SU-DHL-6 (cell line): ENCODE data around the gene LGALS9.

Experiments
- H2AFZ ChIP-seq: fragments of 200-600 bp; sonication (generic); 2 replicates; pipeline ENCODE4 v1.6.1; 2014; ENCODE audit warnings: low read depth, mild to moderate bottlenecking, moderate library complexity, mixed read lengths, antibody characterized with exemption, low read length; ENCODE audit not compliant: severe bottlenecking
- H3F3A ChIP-seq: fragments of 200-600 bp; shearing (Covaris generic); 2 replicates; pipeline ENCODE4 v1.6.0; 2016; ENCODE audit warnings: antibody characterized with exemption, mild to moderate bottlenecking; ENCODE audit not compliant: insufficient read depth
- H3K27ac ChIP-seq: fragments of 200-600 bp; sonication (generic); 2 replicates; pipeline ENCODE4 v1.5.1; 2016; ENCODE audit warnings: low read depth, mild to moderate bottlenecking, low read length, moderate library complexity, mixed read lengths
- H3K27me3 ChIP-seq: fragments of 200-600 bp; sonication (generic), shearing (Covaris generic); 2 replicates; pipeline ENCODE4 v1.6.0; 2014; ENCODE audit warnings: mild to moderate bottlenecking, low read length
- H3K36me3 ChIP-seq: fragments of 200-600 bp; sonication (generic); 2 replicates; pipeline ENCODE4 v1.6.1; 2014; ENCODE audit warnings: mild to moderate bottlenecking, low read length, mixed read lengths
- H3K4me2 ChIP-seq: fragments of 300-600, 200-600 bp; shearing (Covaris generic), sonication (generic); 2 replicates; pipeline ENCODE4 v1.6.0; 2014; ENCODE audit warnings: low read length, low read depth, mild to moderate bottlenecking; ENCODE audit not compliant: poor library complexity, severe bottlenecking
- H3K4me3 ChIP-seq: fragments of 200-600 bp; sonication (generic); 2 replicates; pipeline ENCODE4 v1.5.1; 2014; ENCODE audit warnings: antibody characterized with exemption, low read length, mild to moderate bottlenecking, mixed read lengths; ENCODE audit not compliant: insufficient read depth, poor library complexity, severe bottlenecking
- H3K79me2 ChIP-seq: fragments of 200-600 bp; sonication (generic); 2 replicates; pipeline ENCODE4 v1.6.1; 2014; ENCODE audit warnings: mild to moderate bottlenecking, low read length, moderate library complexity; ENCODE audit not compliant: insufficient read depth
- H3K9ac ChIP-seq: fragments of 200-600 bp; sonication (generic); 2 replicates; pipeline ENCODE4 v1.7.0; 2014; ENCODE audit warnings: mild to moderate bottlenecking, low read length
- H3K9me2 ChIP-seq: fragments of 200-600 bp; sonication (generic); replicated peaks from 2 replicates; pipeline ENCODE4 v1.6.1; 2014; ENCODE audit warnings: low read length; ENCODE audit not compliant: insufficient read depth
- H3K9me3 ChIP-seq: fragments of 200-600 bp; sonication (generic); 2 replicates; pipeline ENCODE4 v1.6.1; 2014; ENCODE audit warnings: low read length, mixed read lengths; ENCODE audit not compliant: insufficient read depth
- H4K20me1 ChIP-seq: fragments of 200-600 bp; sonication (generic); 2 replicates; pipeline ENCODE4 v1.6.1; 2014; ENCODE audit warnings: low read depth, mild to moderate bottlenecking, antibody characterized with exemption, low read length, moderate library complexity, mixed read lengths
- CTCF ChIP-seq: fragments of 200-600 bp; sonication (generic); IDR thresholded peaks from one replicate; pipeline ENCODE4 v1.5.1; 2017; ENCODE audit warnings: antibody characterized with exemption, mild to moderate bottlenecking, low read length, moderate library complexity; ENCODE audit not compliant: insufficient read depth, poor library complexity, severe bottlenecking
- EZH2phosphoT487 ChIP-seq: fragments of 200-600 bp; sonication (generic), shearing (Covaris generic); conservative IDR thresholded peaks from 2 replicates; pipeline ENCODE4 v1.6.1; 2018; ENCODE audit warnings: mild to moderate bottlenecking, antibody characterized with exemption, low read length, moderate library complexity, mixed read lengths

LGALS9 gene

GRCh38 chr17:27595208-27595607, 35.8 kb upstream of the LGALS9 start:
- H3K9me2 ChIP-seq: no peaks in the 10 kb centered on the region
- no peaks in the 10 kb centered on the region for H3K27me3 ChIP-seq
- H3K4me3 ChIP-seq: no peak overlapping the region
- no peaks in the 10 kb centered on the region for H3K36me3 ChIP-seq
- H3K9ac ChIP-seq: no peak overlapping the region
- H3K4me2 ChIP-seq: no peak overlapping the region
- H3K9me3 ChIP-seq: no peaks in the 10 kb centered on the region
- H3F3A ChIP-seq: no peaks in the 10 kb centered on the region
- no peak overlapping the region for H2AFZ ChIP-seq
- no peak overlapping the region for H3K27ac ChIP-seq
- H3K79me2 ChIP-seq: no peaks in the 10 kb centered on the region
- TF ChIP-seq CTCF (no peak), EZH2phosphoT487 (no peak)
- no peaks in the 10 kb centered on the region for H4K20me1 ChIP-seq

GRCh38 chr17:27596096-27596495, 34.9 kb upstream of the LGALS9 start:
- Histone ChIP-seq H4K20me1 (no peaks in the 10 kb centered on the region), H2AFZ (no peak overlapping the region), H3K27me3 (no peaks in the 10 kb centered on the region), H3K79me2 (no peaks in the 10 kb centered on the region), H3K9me3 (no peaks in the 10 kb centered on the region), H3K9me2 (no peaks in the 10 kb centered on the region), H3K27ac (no peak overlapping the region), H3K9ac (no peak overlapping the region), H3K36me3 (no peaks in the 10 kb centered on the region), H3K4me2 (no peak overlapping the region), H3K4me3 (no peak overlapping the region), H3F3A (no peaks in the 10 kb centered on the region)
- TF ChIP-seq EZH2phosphoT487 (no peak), CTCF (no peak)

- H3K79me2 ChIP-seq: no peaks in the 10 kb centered on the region
- H2AFZ ChIP-seq: no peak overlapping the region
- H3K9ac ChIP-seq: no peak overlapping the region
- TF ChIP-seq CTCF (no peak), EZH2phosphoT487 (no peak)
- H3K9me2 ChIP-seq: no peaks in the 10 kb centered on the region
- H3K4me2 ChIP-seq: no peak overlapping the region
- H3F3A ChIP-seq: no peaks in the 10 kb centered on the region
- H3K27me3 ChIP-seq: no peaks in the 10 kb centered on the region
- H3K9me3 ChIP-seq: no peaks in the 10 kb centered on the region
- H3K36me3 ChIP-seq: no peaks in the 10 kb centered on the region
- H3K27ac ChIP-seq: no peak overlapping the region
- no peaks in the 10 kb centered on the region for H4K20me1 ChIP-seq
- H3K4me3 ChIP-seq: no peak overlapping the region
These were observed 34.3 kb upstream of the LGALS9 start for GRCh38 chr17:27596566-27597187.
